G401.6 (cell line): Measurements from ENCODE around the gene C5orf15.
"Not testable (repeated sequence)": the region's sequence is repeated elsewhere in the genome, so short reads cannot be mapped to it uniquely, and the experiment has no call there.

Source experiments
- FAIRE-seq: peaks from 2 replicates; lab custom pipeline; 2012; peaks lifted over from hg19 to GRCh38; lab: Jason Lieb, UNC

Gene C5orf15

DNA sequence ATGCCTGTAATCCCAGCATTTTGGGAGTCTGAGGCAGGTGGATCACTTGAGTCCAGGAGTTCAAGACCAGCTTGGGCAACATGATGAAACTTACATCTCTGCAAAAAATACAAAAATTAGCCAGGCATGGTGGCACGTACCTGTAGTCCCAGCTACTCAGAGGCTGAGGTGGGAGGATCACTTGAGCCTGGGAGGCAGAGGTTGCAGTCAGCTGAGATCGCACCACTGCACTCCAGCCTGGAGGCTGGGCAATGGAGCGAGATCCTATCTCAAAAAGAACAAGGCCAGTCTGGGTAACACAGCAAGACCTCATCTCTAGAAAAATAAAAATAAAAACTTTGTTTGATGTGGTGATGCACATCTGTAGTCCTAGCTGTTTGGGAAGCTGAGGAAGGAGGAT, 30.8 kb downstream of the C5orf15 start:
- FAIRE-seq = not testable (repeated sequence)

DNA sequence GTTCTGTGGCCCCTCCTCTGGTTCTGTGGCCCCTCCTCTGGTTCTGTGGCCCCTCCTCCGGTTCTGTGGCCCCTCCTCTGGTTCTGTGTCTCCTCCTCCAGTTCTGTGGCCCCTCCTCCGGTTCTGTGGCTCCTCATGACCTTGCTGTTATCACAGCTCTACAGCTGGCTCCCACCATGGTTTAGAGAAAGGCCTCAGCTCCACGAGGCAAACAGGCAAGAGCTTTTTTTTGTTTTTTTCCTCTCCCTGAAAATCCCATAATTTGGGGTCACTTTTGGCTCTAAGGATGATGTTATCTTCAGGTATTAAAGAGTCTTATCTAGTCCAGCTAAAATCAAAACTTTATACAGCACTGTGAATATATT, 31.8 kb downstream of the C5orf15 start:
- no peak for FAIRE-seq

DNA sequence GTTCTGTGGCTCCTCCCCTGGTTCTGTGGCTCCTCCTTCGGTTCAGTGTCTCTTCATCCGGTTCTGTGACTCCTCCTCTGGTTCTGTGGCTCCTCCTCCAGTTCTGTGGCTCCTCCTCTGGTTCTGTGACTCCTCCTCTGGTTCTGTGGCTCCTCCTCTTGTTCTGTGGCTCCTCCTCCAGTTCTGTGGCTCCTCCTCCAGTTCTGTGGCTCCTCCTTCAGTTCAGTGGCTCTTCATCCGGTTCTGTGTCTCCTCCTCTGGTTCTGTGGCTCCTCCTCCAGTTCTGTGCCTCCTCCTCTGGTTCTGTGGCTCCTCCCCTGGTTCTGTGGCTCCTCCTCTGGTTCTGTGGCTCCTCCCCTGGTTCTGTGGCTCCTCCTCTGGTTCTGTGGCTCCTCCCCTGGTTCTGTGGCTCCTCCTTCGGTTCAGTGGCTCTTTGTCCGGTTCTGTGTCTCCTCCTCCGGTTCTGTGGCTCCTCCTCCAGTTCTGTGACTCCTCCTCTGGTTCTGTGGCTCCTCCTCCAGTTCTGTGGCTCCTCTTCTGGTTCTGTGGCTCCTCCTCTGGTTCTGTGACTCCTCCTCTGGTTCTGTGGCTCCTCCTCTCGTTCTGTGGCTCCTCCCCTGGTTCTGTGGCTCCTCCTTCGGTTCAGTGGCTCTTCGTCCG, 32.3 kb downstream of the C5orf15 start:
- FAIRE-seq = not testable (repeated sequence)

DNA sequence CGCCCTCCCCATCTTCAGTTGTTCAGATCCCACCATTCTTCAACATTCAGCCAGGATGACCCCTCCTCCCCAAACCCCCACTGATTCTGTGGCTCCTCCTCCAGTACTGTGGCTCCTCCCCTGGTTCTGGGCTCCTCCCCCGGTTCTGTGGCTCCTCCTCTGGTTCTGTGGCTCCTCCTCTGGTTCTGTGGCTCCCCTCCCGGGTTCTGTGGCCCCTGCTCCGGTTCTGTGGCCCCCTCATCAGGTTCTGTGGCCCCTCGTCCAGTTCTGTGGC, 32.8 kb downstream of the C5orf15 start:
- FAIRE-seq = no peak

DNA sequence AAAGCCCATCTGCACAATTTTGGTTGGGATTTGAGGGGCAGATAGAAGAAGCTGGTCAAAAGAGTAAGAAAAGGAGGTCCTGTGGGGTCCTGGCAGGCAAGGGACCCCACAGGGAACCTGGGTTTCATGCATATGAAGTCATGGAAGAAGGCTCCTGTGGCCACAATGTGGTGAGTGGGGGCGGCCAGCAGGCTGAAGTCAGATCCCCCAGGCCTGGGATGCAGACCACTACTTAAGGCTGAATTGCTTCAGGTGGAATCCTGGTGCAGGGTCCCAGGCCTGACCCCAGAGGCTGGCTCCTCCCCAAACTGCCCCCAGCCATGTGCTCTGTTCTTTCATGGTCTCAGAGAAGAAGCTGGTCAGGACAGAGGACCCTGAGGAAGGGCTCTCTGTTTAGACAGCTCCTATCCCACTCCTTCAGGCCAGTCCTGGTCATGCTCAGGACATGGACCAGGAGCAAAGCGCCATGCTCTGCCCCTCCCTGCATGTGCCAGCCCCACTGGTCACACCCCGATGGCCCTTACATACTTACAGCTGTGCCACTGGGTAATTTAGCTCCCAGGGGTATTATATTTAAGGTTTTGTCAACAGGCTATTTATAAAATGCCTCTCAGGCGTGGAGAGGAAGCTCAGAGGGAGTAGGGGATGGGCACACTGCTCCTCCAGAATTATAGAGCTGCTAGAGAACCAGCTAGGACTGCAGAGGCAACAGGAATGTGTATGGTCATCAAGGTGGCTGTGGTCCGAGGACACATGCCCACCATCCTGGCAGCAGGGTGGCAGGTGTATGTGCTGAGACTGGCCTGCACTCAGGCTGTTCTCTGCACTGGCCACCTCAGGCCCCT, 33.4 kb downstream of the C5orf15 start:
- no peak for FAIRE-seq

DNA sequence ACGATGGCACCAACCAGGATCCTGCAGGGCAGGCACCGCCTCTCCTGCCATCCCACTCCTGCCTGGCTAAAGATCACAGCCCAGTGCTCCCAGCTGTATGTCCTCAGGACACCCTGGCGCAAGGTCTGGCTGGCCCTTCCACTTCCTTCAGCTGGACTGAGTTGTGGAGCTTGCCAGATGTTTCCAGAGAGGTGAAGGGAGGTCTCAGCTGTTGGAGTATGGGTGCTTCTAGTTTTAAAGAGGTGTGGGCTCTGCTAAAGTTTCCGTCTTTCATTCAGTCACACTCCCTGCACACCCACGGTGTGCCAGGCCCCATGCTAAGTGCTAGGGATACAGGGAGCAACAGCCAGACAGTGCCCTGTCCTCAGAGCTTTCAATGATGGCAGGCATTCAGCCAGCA, 34.1 kb downstream of the C5orf15 start:
- no peak for FAIRE-seq

DNA sequence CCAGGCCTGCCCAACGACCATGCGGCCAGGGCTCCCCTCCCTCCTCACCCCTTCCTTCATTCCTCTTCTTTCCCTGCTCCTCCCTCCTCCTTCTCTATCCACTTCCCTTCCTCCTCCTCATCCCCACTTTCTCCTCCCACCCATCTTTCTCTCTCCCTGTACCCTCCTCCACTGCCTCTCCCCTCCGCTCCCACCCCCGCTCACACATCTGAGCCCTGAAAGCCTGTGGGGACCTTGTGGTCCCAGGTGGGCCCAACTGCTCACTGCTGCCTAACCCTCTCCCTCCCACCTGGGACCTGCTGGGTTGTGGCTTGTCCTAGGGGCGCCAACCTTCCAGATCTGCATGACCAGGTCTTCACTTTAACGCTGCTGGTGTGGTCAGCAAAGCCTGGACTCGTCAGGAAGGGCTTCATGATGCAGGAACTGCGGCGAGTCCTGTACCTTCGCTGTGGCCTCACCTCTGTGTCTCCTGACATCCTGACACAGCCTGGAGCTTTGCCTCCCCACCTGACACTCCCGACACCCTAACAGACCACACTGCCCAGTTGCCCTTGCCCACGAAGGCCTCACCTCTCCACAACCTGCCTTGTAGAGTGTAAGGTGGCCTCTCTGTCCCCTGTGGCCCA, 34.6 kb downstream of the C5orf15 start:
- FAIRE-seq = no peak

DNA sequence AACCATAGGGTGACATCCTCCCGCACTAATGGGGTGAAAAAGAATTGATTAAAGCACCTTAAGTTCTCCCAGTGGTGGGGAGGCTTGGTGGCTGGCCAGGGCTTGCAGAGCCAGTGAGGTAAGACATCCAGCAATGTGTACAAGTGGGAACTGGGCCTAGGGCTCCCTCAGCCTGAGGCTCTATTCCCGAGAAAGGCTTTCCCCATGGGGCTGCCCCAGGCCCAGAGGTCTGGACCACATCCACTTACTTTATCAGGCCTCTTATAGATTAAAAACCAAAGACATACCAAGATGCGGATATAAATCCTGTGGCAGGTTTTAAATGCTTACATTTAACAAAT, 35.3 kb downstream of the C5orf15 start:
- FAIRE-seq = no peak

DNA sequence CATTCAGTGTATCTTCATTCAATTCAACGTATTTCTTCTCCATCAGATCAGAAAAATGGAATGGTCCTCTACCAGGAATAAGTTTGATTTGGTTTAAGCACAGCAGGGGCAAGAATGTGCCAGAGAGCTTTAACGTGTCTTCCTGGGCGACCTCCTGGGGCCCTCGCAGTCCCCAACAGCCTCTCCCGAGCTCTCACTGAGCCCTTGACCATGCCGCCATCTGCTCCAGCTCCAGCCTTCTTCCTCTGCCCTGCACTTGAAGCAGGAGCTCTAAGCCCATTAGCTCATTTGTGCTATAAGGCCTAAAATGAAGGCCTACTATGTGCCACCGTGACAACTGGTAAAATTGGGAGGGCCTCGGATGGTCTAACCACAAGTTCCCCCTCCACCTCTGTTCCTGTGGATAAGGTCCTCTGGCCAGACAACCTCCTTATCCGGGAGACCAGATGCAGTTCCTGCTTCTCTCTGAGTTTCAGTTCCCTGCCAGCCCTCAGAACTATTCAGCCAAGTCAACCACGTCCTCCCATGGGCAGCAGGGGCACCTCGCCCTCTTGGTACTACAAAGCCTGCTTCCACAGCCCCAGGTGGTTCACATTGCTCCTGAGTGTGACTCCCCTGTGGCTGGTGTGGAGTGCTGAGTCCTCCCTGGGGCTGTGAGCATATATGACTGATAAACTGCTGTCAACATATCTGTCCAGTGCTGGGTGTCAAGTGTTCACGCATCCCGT, 35.8 kb downstream of the C5orf15 start:
- FAIRE-seq = no peak

DNA sequence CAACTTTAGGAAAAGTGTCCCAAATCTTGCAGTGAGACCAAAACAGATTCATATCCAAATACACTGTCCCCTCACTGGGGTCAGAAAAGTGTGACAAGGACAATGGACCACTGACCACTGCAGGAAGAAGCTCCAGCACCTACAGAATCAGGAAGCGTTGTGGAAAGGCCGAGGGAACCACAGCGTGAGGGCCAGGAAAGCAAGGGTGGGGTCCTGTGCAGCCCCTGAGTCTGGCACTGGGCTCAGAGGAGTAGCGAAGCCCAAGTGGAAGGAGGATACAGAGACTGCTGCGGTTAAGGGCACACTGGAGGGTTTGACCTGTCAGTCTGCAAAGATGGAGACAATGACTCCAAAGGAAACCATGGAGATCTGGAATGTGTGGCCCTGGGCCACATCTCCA, 36.9 kb downstream of the C5orf15 start:
- FAIRE-seq = no peak

DNA sequence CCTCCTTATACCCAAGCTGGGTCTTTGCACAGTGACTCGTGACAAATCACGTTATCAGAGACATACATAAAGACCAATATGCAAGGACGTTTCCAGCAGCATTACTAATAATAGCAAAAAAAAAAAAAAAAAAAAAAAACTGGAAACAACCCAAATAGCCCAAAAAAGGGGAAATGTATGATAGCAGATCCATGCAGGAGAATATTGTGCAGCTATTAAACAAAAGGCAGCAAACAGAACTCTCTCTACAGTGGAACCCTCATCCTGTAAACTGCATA, 37.7 kb downstream of the C5orf15 start:
- FAIRE-seq = no peak

DNA sequence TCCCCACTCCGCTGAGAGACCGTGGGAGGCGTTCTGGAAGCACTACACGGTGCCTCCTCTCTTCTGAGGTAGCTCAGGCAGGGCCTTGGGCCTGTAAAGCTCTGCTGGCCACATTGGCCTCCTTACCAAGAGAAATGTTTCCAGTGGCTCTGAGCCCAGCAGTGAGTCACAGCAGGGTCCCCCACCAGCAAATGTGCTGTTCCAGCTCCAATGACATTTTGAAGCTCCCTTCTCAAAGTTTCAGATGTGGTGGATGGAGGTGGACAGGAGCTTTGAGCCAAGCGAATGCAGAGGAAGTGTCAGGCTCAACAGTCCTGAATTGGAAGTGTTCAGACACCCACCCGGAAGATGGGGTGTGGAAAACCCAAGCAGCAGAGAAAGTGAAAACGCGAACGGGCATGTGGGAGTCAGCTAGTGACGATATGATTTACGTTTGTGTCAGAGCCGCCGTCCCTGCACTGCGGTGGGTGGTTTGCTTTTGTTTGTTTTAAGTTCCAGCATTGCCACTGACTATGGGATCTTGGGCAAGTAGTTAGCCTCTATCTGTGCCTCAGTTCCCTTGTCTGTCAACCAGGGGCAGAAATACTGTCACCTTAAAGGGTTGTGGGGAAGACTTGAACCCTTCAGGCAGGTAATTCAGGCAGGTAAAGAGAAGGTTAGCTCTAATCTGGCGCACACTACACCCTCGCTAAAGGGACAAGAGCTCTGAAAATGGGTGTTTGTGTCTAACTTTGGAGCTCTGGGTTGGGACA, 38.2 kb downstream of the C5orf15 start:
- FAIRE-seq = no peak

DNA sequence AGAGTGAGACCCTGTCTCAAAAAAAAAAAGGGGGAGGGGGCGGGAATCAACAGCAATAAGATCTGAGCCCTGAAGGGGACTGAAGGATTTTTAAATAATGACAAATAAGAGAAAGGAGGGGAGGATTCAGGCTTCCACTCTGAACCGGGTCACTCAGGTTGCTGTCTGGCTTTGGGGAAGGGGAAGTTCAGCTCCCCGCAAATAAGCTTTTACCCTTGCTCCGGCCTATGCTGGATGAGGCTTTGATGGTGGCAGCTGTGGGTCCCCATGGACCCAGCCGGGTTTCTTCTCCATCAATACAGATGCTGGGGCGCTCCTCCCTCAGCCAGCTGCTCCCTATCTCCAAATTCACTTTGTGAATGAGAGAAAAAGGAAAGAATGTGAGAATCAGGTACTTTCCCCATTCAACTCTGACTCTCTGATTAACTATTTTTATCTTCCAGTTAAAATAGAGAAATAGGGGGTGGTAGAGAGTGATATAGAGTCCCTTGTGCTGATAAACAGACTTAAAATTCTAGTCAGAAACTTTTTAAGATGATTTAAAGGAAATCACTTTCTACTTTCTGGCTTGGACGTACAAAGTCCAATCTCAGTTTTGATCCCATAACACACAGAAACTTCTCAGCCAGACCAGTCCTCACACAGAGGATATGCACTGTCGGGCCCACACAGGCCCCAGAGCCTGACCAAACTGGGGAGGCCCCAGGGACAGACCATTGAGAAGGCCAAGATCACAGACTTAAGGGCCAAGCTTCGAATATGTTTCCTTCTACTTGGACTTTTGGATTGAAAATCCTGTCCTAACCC, 39.6 kb downstream of the C5orf15 start:
- no peak for FAIRE-seq

DNA sequence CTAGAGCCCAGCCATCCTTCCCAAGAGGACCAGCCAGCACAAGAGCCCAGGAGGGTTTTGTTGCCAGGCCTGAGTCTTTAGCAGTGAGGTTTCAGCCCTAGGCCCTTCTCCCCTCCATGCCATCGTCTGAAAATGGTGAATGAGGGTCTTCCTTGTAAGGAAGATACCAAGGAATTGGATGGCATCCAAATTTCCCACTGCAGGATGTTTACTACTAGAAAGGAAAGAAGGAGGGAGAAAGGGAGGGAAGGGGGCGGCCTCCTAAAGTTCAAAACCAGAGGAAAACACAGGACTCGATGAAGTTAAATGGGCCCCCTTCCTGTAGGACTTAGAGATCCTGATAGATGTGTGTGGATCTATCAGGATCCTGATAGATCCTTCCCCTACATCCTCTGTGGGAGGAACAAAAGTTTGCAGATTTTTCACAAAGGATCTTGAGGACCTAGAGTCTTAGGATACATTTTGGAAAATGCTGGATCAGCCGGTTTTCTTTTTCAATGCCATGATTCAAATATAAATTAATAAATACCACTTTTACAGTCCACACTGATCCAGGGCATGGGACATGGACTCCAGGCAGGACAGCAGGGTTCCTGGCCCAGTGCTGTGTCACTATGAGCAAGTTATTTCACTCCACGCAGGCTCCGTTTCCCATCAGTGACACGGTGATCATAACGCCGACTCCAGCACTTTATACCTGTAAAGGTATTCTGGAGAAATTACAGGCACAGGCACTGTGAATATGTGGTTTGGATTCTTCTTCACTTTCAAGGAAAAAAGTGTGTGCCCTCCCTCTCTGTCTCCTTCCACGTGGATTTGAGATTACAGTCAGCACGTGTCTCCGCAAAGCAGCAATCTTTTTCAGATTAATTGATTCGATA, 40.9 kb downstream of the C5orf15 start:
- no peak for FAIRE-seq

DNA sequence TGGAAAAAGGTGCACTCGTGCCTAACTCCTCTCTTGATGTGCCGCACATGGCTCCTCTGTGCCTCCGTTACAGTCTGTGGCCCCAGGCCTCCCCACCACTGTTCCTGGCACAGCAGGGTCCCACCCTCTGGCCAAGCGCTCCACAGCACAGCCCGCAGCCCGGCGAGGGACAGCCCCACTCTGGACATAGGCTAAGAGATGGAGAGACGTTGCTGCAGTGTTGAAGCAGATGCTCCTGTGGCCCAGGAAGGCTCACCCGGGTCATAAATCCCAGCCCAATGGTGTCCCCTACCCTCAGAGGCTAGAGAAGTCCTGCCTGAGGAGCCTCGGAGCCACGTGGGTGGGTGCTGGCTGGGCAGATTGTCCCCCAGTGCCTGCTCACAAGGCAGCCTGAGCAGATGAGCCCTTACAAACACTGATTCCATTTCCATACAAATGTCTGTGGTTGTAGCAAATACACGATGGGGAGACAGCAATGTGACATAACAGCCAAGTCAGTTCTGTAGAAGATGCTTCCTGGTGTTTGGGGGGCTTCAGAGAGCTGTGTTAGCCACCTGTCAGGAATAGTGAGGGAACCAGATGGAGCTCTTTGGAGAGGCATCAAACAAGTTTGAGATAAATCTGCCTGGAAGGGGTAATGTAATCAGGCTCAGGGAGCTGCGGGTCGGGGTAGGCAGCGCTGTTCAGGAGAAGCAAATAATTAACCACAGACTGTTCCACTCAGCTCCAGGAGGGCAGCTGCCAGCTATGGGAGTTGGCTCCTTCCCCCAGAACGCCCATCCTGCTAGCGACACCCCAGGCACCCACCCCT, 41.7 kb downstream of the C5orf15 start:
- no peak for FAIRE-seq

DNA sequence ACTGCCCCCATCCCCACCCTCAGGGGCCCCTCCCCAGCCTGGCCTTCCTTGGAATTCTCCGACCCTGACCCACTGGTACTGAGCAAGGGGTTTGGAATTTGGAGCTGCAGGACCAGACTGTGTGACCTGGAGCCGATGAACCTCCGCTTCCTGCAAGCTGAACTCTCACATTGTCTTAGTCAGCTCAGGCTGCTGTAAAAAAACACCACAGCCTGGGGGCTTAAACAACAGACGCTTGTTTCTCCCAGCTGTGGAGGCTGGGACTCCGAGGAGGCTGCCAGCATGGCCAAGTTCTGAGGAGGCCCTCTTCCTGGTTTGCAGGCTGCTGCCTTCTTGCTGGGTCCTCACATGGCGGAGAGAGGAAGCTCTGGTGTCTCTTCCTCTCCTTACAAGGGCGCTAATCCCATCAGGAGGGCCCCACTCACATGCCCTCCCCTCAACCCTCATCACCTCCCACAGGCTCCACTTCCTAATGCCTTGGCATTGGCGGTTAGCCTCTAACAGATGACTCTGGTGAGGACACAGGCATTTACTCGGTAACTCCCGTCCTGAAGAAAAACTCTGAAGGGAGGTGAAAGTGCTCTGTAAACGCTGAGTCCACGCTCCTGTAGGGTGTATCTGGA, 42.4 kb downstream of the C5orf15 start:
- FAIRE-seq = no peak

DNA sequence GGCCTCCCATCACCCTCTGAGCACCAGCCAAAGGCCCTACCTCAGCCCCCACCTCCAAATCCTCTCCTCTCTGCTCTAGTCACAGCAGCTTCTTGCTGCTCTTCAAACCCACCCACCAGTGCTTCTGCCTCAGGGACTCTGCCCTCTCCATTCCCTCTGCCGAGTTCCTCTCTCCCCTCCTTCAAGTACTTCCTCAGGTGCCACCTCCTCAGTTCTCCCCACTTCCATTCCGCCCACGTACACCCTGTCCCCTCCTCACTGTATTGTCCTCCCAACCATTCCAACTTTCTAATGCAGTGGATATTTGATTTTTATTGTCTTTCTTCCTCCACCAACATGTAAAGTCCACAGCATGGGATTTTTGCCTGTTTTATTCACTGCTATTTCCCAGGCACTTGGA, 43.2 kb downstream of the C5orf15 start:
- no peak for FAIRE-seq

DNA sequence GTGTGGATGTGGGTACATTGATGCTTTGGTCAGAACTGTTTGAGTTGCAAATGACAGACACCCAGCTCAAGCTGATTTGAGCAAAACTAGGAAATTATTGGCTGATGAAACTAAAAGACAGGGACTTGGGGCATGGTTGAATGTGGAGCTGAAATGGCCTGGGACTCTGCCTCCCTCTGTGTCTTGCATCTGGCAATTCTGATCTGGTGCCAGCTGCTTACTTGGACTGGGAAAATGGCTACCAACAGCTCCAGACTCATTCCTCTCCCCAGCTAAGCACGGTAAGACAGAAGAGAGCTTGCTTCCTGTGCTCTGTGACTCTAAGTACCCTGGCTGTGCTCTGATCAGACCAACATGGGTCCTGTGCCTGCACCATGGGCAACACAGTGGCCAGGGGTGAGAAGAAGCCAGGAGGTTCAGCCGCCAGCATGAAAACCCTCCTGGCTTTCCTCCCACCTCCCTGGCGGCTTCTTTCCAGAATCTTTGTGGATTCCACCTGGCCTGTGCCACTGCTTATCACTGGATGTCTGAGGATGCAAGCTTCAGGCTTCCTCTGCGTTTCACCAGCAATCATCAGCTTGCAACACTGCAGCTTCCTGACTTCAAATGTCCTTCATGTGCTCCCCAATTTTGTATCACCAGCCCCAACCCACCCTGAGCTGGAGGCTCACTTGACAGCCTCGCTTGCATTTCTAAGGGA, 44.1 kb downstream of the C5orf15 start:
- FAIRE-seq = no peak

DNA sequence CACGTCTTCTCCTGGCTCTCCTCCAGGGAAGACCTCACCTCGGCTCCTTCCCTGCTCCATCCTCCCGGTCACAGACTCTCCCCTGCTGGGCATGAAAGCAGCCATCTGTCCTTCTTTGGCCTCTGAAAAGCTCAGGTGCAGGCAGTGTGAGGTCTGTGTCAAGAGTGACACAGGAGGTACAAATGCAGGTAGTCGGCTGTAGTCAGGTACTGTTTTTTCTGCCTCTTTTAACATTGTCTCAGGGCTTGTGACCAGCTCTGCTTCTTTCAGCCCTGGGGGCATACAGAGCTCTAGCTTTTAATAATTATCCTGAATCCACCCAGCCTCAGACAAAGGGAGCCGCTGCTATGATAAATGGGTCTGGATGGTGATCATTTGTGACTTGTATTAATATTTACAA, 46.4 kb downstream of the C5orf15 start:
- no peak for FAIRE-seq
